BLaER1 (cell line): ENCODE results near the gene SIGLEC1.

Experiments
- H3K27ac ChIP-seq: shearing (Covaris generic); formaldehyde crosslinking; 2 replicates; pipeline ENCODE4 v1.8.1; 2022
- H3K27me3 ChIP-seq: shearing (Covaris generic); formaldehyde crosslinking; 2 replicates; pipeline ENCODE4 v1.8.1; 2022
- H3K36me3 ChIP-seq: shearing (Covaris generic); formaldehyde crosslinking; 2 replicates; pipeline ENCODE4 v1.8.1; 2022
- H3K4me1 ChIP-seq: shearing (Covaris generic); formaldehyde crosslinking; 2 replicates; pipeline ENCODE4 v1.8.1; 2022
- H3K4me2 ChIP-seq: shearing (Covaris generic); formaldehyde crosslinking; 2 replicates; pipeline ENCODE4 v1.8.1; 2022
- H3K4me3 ChIP-seq: shearing (Covaris generic); formaldehyde crosslinking; 2 replicates; pipeline ENCODE4 v1.8.1; 2022
- H3K9ac ChIP-seq: shearing (Covaris generic); formaldehyde crosslinking; 2 replicates; pipeline ENCODE4 v1.8.1; 2022
- H3K9me3 ChIP-seq: shearing (Covaris generic); formaldehyde crosslinking; 2 replicates; pipeline ENCODE4 v1.8.1; 2022
- H4K20me1 ChIP-seq: shearing (Covaris generic); formaldehyde crosslinking; 2 replicates; pipeline ENCODE4 v1.8.1; 2022
- Cebpa-rat ChIP-seq: shearing (Covaris generic); IDR thresholded peaks from 2 replicates; pipeline ENCODE4 v1.8.1; 2022

SIGLEC1 gene

DNA sequence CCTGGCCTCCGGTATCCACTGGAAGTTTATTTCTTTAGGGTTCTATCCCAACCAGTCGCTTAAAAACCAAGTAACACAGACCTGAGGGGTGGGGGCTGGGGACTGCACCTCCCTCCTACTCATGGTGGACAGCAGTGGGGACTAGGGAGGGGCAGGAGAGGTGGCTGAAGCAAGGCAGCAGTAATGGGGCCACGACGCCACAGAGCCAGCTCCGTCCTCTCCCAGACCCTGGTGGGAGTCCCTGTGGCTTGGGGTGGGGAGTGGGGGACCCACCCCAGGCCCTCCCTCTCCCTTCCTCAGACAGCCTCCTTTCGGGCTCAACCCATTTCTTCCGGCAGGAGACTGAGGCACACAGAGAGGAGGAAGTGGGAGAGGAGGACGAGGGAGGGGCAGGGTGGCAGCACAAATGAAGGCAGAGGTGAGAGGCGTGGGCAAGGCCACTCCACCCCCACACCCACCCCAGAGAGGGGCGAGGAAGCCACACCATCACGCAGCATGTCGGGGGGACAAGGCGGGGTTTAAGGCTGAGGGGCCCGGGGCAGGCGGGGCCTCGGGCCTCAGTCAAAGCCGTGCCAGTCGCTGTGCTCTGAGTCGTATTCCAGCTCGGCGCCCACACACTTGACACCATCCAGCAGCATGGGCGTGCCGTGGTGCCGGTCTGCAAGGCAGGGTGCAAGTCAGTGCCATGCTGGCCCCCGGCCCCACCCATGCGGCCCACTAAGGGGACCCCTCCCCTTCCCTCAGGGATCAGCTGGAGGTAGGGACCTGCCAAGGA lies 41.3 kb upstream of the SIGLEC1 start:
- H3K4me3 ChIP-seq, result no peak overlapping the region
- no peak overlapping the region for H3K27ac ChIP-seq
- no peaks in the 10 kb centered on the region for H3K27me3 ChIP-seq
- H4K20me1 ChIP-seq, result peaks cover 56% of the 10 kb centered on the region
- TF ChIP-seq Cebpa-rat, result no peak
- peaks cover 78% of the 10 kb centered on the region for H3K36me3 ChIP-seq
- peaks cover 17% of the 10 kb centered on the region for H3K4me1 ChIP-seq
- no peak overlapping the region for H3K4me2 ChIP-seq
- no peaks in the 10 kb centered on the region for H3K9me3 ChIP-seq
- H3K9ac ChIP-seq, result no peak overlapping the region

DNA sequence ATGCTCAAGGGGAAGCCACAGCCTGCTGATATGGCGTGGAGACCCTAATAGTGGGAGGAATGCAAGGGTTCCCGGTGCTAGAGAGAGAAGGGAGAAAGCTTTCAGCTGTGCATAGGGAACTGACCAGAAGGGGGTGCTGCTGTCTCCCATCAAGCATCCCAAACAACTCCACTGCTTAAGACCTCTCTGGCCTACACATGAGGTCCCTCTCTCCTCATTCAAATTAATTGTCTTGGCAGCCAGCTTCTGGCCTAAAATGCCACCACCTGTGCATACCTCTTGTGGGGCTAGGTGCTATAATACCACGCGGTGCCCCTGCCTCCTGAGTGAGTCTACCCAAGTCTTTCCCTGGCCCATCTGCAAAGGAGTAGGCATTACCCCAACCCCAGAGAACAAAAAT lies 40.7 kb upstream of the SIGLEC1 start:
- Histone ChIP-seq H3K36me3 (peaks cover 72% of the 10 kb centered on the region), H3K4me1 (peaks cover 17% of the 10 kb centered on the region), H3K27ac (no peak overlapping the region), H3K9ac (no peak overlapping the region), H3K9me3 (no peaks in the 10 kb centered on the region), H4K20me1 (peaks cover 50% of the 10 kb centered on the region), H3K27me3 (no peaks in the 10 kb centered on the region), H3K4me3 (no peak overlapping the region), H3K4me2 (peak overlapping the region; percentile 74)
- no peak for TF ChIP-seq Cebpa-rat

DNA sequence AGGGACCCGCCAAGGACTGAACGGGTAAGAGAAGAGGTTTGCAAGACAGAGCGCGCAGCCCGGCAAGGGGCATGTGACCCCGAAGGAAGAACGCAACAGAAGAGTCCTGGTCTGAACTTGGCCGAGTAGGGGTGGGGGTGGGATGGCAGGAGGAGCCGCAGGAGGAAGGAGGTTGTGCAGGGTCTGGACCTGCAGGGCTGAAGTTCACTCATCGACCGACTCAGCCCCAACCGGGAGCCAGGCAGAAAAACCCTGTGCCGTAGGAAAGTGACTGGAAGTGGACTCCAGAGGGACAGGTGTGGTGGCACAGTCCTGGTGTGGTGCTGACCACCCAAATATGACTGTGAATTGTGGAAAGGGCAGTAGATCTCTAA lies 40.0 kb upstream of the SIGLEC1 start:
- Histone ChIP-seq H3K36me3 (peaks cover 65% of the 10 kb centered on the region), H3K9me3 (no peaks in the 10 kb centered on the region), H3K4me2 (peak overlapping the region; percentile 74), H3K4me3 (peak overlapping the region; percentile 63), H3K4me1 (peaks cover 17% of the 10 kb centered on the region), H4K20me1 (peaks cover 47% of the 10 kb centered on the region), H3K27me3 (no peaks in the 10 kb centered on the region), H3K9ac (peak overlapping the region; percentile 19; the same call in 1 of the 2 replicates), H3K27ac (no peak overlapping the region)
- TF ChIP-seq Cebpa-rat, result no peak

DNA sequence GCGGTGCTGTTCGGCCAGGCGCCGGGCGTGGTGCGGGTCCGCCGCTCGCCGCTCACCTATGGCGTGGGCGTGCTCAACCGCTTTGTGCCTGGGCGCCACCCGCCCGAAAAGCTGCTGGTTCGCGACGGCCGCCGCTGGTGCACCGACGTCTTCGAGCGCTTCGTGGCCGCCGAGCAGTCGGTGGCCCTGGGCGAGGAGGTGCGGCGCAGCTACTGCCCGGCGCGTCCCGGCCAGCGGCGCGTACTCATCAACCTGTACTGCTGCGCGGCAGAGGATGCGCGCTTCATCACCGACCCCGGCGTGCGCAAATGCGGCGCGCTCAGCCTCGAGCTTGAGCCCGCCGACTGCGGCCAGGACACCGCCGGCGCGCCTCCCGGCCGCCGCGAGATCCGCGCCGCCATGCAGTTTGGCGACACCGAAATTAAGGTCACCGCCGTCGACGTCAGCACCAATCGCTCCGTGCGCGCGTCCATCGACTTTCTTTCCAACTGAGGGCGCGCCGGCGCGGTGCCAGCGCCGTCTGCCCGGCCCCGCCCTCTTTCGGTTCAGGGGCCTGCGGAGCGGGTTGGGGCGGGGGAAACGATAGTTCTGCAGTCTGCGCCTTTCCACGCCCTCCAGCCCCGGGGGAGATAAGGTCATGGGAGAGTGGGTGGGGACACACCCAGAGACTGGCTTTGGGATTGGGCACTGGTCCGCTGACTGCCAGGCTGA lies 39.4 kb upstream of the SIGLEC1 start:
- no peak for TF ChIP-seq Cebpa-rat
- Histone ChIP-seq H3K36me3 (peaks cover 60% of the 10 kb centered on the region), H3K4me2 (peak overlapping the region; percentile 74), H3K27ac (no peak overlapping the region), H4K20me1 (peaks cover 47% of the 10 kb centered on the region), H3K4me1 (peaks cover 17% of the 10 kb centered on the region), H3K27me3 (no peaks in the 10 kb centered on the region), H3K9me3 (no peaks in the 10 kb centered on the region), H3K4me3 (peak overlapping the region; percentile 63), H3K9ac (0 out of 2 replicates have a peak overlapping the region, but pooled peaks have one; percentile 19)

DNA sequence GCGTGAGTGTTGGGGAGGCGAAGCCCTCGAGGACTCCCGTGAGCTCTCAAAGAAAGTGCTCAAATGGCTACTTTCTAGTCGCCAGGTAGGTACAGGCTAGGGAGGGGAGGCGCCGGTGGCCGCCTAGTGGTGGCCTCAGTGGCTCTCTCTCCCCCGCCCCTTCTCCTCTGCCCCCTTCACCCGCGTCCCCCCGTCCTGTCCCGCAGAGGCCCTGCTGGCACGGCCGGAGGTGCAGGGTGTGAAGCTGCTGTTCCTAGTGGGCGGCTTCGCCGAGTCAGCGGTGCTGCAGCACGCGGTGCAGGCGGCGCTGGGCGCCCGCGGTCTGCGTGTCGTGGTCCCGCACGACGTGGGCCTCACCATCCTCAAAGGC lies 38.9 kb upstream of the SIGLEC1 start:
- Histone ChIP-seq H3K4me3 (peak overlapping the region; percentile 63), H3K4me2 (peak overlapping the region; percentile 74), H3K9ac (no peak overlapping the region), H3K4me1 (peaks cover 17% of the 10 kb centered on the region), H3K27ac (no peak overlapping the region), H4K20me1 (peaks cover 43% of the 10 kb centered on the region), H3K36me3 (peaks cover 55% of the 10 kb centered on the region), H3K9me3 (no peaks in the 10 kb centered on the region), H3K27me3 (no peaks in the 10 kb centered on the region)
- TF ChIP-seq Cebpa-rat, result no peak

- Histone ChIP-seq H3K36me3 (peaks cover 41% of the 10 kb centered on the region), H3K4me2 (no peak overlapping the region), H4K20me1 (peaks cover 29% of the 10 kb centered on the region), H3K9me3 (no peaks in the 10 kb centered on the region), H3K9ac (no peak overlapping the region), H3K27ac (no peak overlapping the region), H3K4me1 (peaks cover 25% of the 10 kb centered on the region), H3K4me3 (no peak overlapping the region), H3K27me3 (0 out of 2 replicates have a peak, but pooled peaks cover 2% of the 10 kb centered on the region)
- TF ChIP-seq Cebpa-rat, result no peak
These were observed 37.5 kb upstream of the SIGLEC1 start for GRCh38 chr20:3749689-3750531.

GRCh38 chr20:3749087-3749688 lies 36.8 kb upstream of the SIGLEC1 start:
- Histone ChIP-seq H3K9ac (no peak overlapping the region), H3K4me2 (no peak overlapping the region), H4K20me1 (peaks cover 22% of the 10 kb centered on the region), H3K27ac (no peak overlapping the region), H3K9me3 (no peaks in the 10 kb centered on the region), H3K4me1 (peaks cover 25% of the 10 kb centered on the region), H3K36me3 (peaks cover 34% of the 10 kb centered on the region), H3K4me3 (no peak overlapping the region), H3K27me3 (0 out of 2 replicates have a peak, but pooled peaks cover 2% of the 10 kb centered on the region)
- TF ChIP-seq Cebpa-rat, result no peak

DNA sequence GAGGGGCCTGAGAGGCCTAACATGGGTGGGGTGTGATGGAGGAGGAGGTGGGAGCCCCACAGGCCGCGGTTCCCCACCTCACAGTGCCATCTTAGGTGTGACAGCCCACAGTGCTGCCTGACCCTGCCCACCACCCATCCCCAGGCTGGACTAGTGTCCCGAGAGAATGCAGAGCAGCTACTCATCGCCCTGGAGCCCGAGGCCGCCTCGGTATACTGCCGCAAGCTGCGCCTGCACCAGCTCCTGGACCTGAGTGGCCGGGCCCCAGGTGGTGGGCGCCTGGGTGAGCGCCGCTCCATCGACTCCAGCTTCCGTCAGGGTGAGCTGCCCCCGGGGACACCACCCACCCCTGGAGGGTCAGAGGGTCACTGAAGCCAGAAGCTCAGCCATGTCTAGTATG lies 35.7 kb upstream of the SIGLEC1 start:
- H4K20me1 ChIP-seq, result peaks cover 11% of the 10 kb centered on the region
- no peak overlapping the region for H3K9ac ChIP-seq
- H3K36me3 ChIP-seq, result peaks cover 26% of the 10 kb centered on the region
- TF ChIP-seq Cebpa-rat, result no peak
- no peak overlapping the region for H3K4me2 ChIP-seq
- peaks cover 24% of the 10 kb centered on the region for H3K4me1 ChIP-seq
- H3K4me3 ChIP-seq, result no peak overlapping the region
- no peaks in the 10 kb centered on the region for H3K9me3 ChIP-seq
- H3K27ac ChIP-seq, result no peak overlapping the region
- 0 out of 2 replicates have a peak, but pooled peaks cover 2% of the 10 kb centered on the region for H3K27me3 ChIP-seq

DNA sequence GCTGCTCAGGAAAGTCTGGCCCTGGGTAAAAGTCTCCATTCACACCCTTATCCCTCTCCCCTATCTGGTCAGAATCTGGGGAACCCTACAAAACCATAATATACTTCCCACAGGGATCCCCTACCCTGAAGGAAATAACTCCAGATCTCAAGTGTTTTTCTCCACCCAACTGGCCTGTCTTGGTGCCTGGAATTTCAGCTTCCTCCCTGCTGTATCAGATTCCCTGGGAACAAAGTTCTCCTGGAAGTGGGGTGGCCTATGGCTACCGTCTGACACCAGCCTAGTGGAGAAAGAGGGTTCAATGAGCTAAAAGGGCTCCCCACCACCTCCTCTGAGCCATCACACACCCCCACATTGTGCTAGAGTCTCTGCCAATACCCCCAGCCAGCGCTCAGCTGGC lies 35.1 kb upstream of the SIGLEC1 start:
- Histone ChIP-seq H3K36me3 (peaks cover 22% of the 10 kb centered on the region), H3K4me2 (no peak overlapping the region), H4K20me1 (peaks cover 5% of the 10 kb centered on the region), H3K27ac (no peak overlapping the region), H3K9me3 (no peaks in the 10 kb centered on the region), H3K4me3 (no peak overlapping the region), H3K9ac (no peak overlapping the region), H3K27me3 (0 out of 2 replicates have a peak, but pooled peaks cover 2% of the 10 kb centered on the region), H3K4me1 (peaks cover 18% of the 10 kb centered on the region)
- no peak for TF ChIP-seq Cebpa-rat
